Liver (tissue), 9 donors: ENCODE results near the gene CRAMP1. TPM values are rescaled to one million over a fixed set of nuclear protein-coding genes. Genes with fewer than 3 reads are reported as not detected.

Experiments
- DNase-seq: peaks from one replicate; pipeline ENCODE4 v3.0.0-alpha.2; 2017; ENCODE audit warnings: low spot score
- H3K27ac ChIP-seq, 2 donors: one replicate each; pipeline ENCODE4 v1.7.0; 2013; ENCODE audit warnings: inconsistent platforms in 2 of 2, low read length in 2 of 2, control low read depth in 1 of 2, low read depth in 1 of 2, mild to moderate bottlenecking in 1 of 2
- H3K27me3 ChIP-seq, 4 donors: one replicate each; pipeline versions ENCODE4 v1.6.1 to v1.7.0; 2013; ENCODE audit warnings: low read length in 3 of 4, inconsistent platforms in 1 of 4, mild to moderate bottlenecking in 1 of 4, moderate library complexity in 1 of 4; ENCODE audit not compliant: control insufficient read depth in 4 of 4, insufficient read depth in 4 of 4
- H3K36me3 ChIP-seq, 4 donors: one replicate each; pipeline versions ENCODE4 v1.6.1 to v1.7.0; 2013; ENCODE audit warnings: low read length in 3 of 4, mild to moderate bottlenecking in 3 of 4, low read depth in 1 of 4, moderate library complexity in 1 of 4; ENCODE audit not compliant: control insufficient read depth in 4 of 4, insufficient read depth in 3 of 4
- H3K4me1 ChIP-seq, 4 donors: one replicate each; pipeline versions ENCODE4 v1.6.1 to v1.7.0; 2013; ENCODE audit warnings: low read length in 3 of 4, mild to moderate bottlenecking in 3 of 4, moderate library complexity in 1 of 4; ENCODE audit not compliant: control insufficient read depth in 4 of 4, insufficient read depth in 4 of 4
- H3K4me3 ChIP-seq, 3 donors: one replicate each; pipeline versions ENCODE4 v1.6.1 to v1.7.0; 2013; ENCODE audit warnings: low read length in 3 of 3, control low read depth in 1 of 3, low read depth in 1 of 3, mild to moderate bottlenecking in 1 of 3
- H3K9ac ChIP-seq, 2 donors: one replicate each; pipeline ENCODE4 v1.7.0; 2013; ENCODE audit warnings: low read length in 2 of 2, mild to moderate bottlenecking in 2 of 2, moderate library complexity in 2 of 2, control low read depth in 1 of 2, low read depth in 1 of 2
- H3K9me3 ChIP-seq, 4 donors: one replicate each; pipeline versions ENCODE4 v1.6.1 to v1.7.0; 2013; ENCODE audit warnings: low read length in 3 of 4; ENCODE audit not compliant: control insufficient read depth in 4 of 4
- ATF3 ChIP-seq: IDR thresholded peaks from 2 replicates; pipeline ENCODE4 v1.6.1; 2016; ENCODE audit warnings: antibody characterized with exemption
- CTCF ChIP-seq: fragments of 150-350 bp; IDR thresholded peaks from 2 replicates; pipeline ENCODE4 v1.5.1; 2017; ENCODE audit warnings: improper control_type of control experiment, low read depth, low read length; ENCODE audit not compliant: missing input control
- EGR1 ChIP-seq, 2 donors: IDR thresholded peaks; 2 replicates each; pipeline ENCODE4 v1.6.1; 2016 to 2018; ENCODE audit warnings: antibody characterized with exemption in 2 of 2, low read depth in 2 of 2
- FOXA2 ChIP-seq: IDR thresholded peaks from 2 replicates; pipeline ENCODE4 v1.6.1; 2016; ENCODE audit warnings: antibody characterized with exemption
- GABPA ChIP-seq, 2 donors: IDR thresholded peaks in 1 of 2; conservative IDR thresholded peaks in 1 of 2; 2 replicates each; pipeline ENCODE4 v1.6.1; 2016; ENCODE audit warnings: antibody characterized with exemption in 2 of 2, mild to moderate bottlenecking in 1 of 2, moderate library complexity in 1 of 2
- HNF4A ChIP-seq, 2 donors: conservative IDR thresholded peaks; 2 replicates each; pipeline ENCODE4 v1.6.1; 2016; ENCODE audit warnings: antibody characterized with exemption in 2 of 2, mild to moderate bottlenecking in 2 of 2
- HNF4G ChIP-seq: IDR thresholded peaks from 2 replicates; pipeline ENCODE4 v1.6.1; 2016; ENCODE audit warnings: antibody characterized with exemption
- JUND ChIP-seq, 2 donors: IDR thresholded peaks; 2 replicates each; pipeline ENCODE4 v1.6.1; 2016; ENCODE audit warnings: antibody characterized with exemption in 2 of 2
- NR2F2 ChIP-seq: IDR thresholded peaks from 2 replicates; pipeline ENCODE4 v1.6.1; 2016; ENCODE audit warnings: antibody characterized with exemption
- RAD21 ChIP-seq, 2 donors: IDR thresholded peaks; 2 replicates each; pipeline ENCODE4 v1.6.1; 2016; ENCODE audit warnings: antibody characterized with exemption in 2 of 2, mild to moderate bottlenecking in 2 of 2
- RXRA ChIP-seq, 2 donors: IDR thresholded peaks; 2 replicates each; pipeline ENCODE4 v1.6.1; 2017 to 2018; ENCODE audit warnings: antibody characterized with exemption in 2 of 2, mild to moderate bottlenecking in 1 of 2
- SP1 ChIP-seq: IDR thresholded peaks from 2 replicates; pipeline ENCODE4 v1.6.1; 2018; ENCODE audit warnings: antibody characterized with exemption, mild to moderate bottlenecking
- TAF1 ChIP-seq: conservative IDR thresholded peaks from 2 replicates; pipeline ENCODE4 v1.6.1; 2016; ENCODE audit warnings: antibody characterized with exemption, mild to moderate bottlenecking
- ZBTB33 ChIP-seq: IDR thresholded peaks from 2 replicates; pipeline ENCODE4 v1.6.1; 2016; ENCODE audit warnings: antibody characterized with exemption
- WGBS: extraction: QIAGEN DNeasy Blood & Tissue Kit; methylation state at CpG from one replicate; pipeline ENCODE4 v1.1.7; 2013; 5-methylcytosine and 5-hydroxymethylcytosine counted together
- polyA plus RNA-seq, 2 donors: library from polyadenylated mRNA; stranded (reverse) in 1 of 2; unstranded in 1 of 2; fragments of 200-250 nt in 1 of 2; fragments of >200 nt in 1 of 2; fragmentation: Nextera tagmentation in 1 of 2; extraction: Ambion mirVana in 1 of 2; gene quantifications; one replicate each; pipeline versions ENCODE4 v1.2.1 to v1.2.3, GENCODE V29; 2013 to 2015
- total RNA-seq, 2 donors: library from RNA; depleted of rRNA; stranded (reverse); fragments of >200 nt; gene quantifications; one replicate each; pipeline ENCODE4 v1.2.3, GENCODE V29; 2014
- donor health status: healthy.
- donor health status: healthy.
- donor health status: healthy.
- donor health status: healthy.
- donor health status: healthy.

Gene CRAMP1
- total and polyA plus RNA-seq, 4 donors = 1.1 to 6.4 (median 4.2) TPM

DNA sequence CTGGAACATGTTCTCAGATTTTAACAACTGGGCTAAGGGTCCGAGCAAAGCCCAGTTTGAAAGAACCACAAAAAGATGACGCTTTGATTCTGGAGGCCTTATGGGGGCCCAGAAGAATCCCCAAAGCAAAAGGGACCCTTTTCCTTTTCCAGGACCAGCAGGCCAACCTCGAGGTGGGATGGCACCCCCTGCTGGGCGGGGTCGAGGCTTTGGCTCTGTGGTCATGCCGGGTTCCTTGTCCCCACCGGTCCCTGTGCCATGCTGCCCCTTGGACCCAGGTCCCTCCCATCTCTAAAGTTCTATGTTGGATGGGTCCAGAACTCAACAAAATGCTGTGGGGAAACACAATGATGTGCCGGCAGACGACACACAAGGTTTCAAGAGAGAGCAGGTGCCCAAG lies 47.8 kb upstream of the CRAMP1 start:
- 82% methylated on average over 9 of the region's 9 CpGs for WGBS
- H3K36me3 ChIP-seq = peaks cover 0 to 17% (median 6%) of the 10 kb centered on the region in 4 donors

DNA sequence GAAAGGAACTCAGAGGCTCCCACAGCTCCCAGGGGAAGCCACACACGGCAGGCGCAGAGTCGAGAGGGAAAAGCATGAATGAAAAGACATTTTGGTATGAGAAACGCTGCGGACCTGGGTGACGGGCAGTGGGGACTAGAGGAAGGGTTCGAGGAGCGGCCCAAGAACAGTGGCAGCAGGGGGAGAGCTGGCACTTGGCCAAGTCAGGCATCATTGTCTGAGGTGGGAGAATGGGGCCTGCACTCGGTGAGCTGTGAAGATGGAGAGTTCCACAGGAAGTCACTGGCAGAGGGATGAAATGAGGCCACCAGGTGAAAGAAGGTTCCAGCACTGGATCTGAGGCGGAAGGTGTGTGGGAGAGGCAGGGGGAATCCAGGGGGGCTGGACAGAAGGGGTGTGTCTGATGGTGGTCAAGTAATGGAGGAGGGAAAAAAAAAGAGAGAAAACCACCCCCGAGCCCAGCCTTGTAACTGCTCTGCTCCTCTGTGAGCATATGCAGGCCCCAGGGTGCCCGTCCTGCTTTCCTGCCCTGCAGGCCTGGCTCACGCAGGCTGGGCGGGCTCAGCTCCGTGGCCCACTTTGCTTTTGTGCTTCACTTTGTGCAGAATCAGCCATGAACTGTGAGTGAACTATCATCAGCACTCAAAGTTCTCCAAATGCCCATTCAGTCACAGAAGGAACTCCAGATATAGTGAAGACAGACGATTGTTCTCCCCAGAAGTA lies 46.9 kb upstream of the CRAMP1 start:
- WGBS = 95% methylated on average over 16 of the region's 16 CpGs
- Histone ChIP-seq H3K27me3 (no peaks in the 10 kb centered on the region), H3K36me3 (peaks cover 0 to 11% (median 4%) of the 10 kb centered on the region in 4 donors), H3K9me3 (no peaks in the 10 kb centered on the region), H3K4me1 (no peaks in the 10 kb centered on the region), H3K9ac (no peak overlapping the region), H3K4me3 (no peak overlapping the region), H3K27ac (no peak overlapping the region)
- TF ChIP-seq FOXA2 = no peak
- TF ChIP-seq ATF3 = no peak
- no peak for TF ChIP-seq RXRA (IDR thresholded peaks at IDR 0.05)
- no peak for TF ChIP-seq EGR1 (IDR thresholded peaks at IDR 0.05; ENCODE audit: low read depth in 2 of 2)
- TF ChIP-seq CTCF = no peak
- TF ChIP-seq TAF1 = no peak
- no peak for TF ChIP-seq GABPA (IDR thresholded peaks at IDR 0.05 in 1 of 2, conservative IDR thresholded peaks at IDR 0.05 in 1 of 2)
- no peak for TF ChIP-seq SP1
- TF ChIP-seq NR2F2 = no peak
- TF ChIP-seq RAD21 (IDR thresholded peaks at IDR 0.05) = no peak
- TF ChIP-seq HNF4G = no peak
- TF ChIP-seq HNF4A (conservative IDR thresholded peaks at IDR 0.05) = no peak
- no peak for TF ChIP-seq ZBTB33
- no peak for TF ChIP-seq JUND (IDR thresholded peaks at IDR 0.05)
- no peak for DNase-seq

More for the DNA sequence above, 47.8 kb upstream of the CRAMP1 start:
- TF ChIP-seq CTCF (peak; percentile 13), HNF4G (no peak), RAD21 (IDR thresholded peaks at IDR 0.05) (peak in 1 of 2 donors; percentile 29)
- Histone ChIP-seq H3K9ac (no peak overlapping the region), H3K27me3 (no peaks in the 10 kb centered on the region), H3K4me3 (no peak overlapping the region), H3K27ac (no peak overlapping the region), H3K9me3 (no peaks in the 10 kb centered on the region), H3K4me1 (no peaks in the 10 kb centered on the region)
- no peak for DNase-seq
